HAP-1 (cell line): ENCODE results near the gene PTPRN2.
"Not testable (repeated sequence)": the region's sequence is repeated elsewhere in the genome, so short reads cannot be mapped to it uniquely, and the experiment has no call there.

Experiments used
- DNase-seq, 2 experiments: peaks; one replicate each; pipeline ENCODE4 v3.0.0-alpha.2; 2016 to 2020; ENCODE audit warnings: low spot score in 2 of 2
- H3K27me3 ChIP-seq: fragments of 250-450 bp; sonication (Bioruptor Pico); 2 replicates; pipeline ENCODE4 v1.5.1; 2020; ENCODE audit warnings: low read depth, mild to moderate bottlenecking, moderate library complexity
- H3K36me3 ChIP-seq: fragments of 250-450 bp; sonication (Bioruptor Pico); replicated peaks from 2 replicates; pipeline ENCODE4 v1.5.1; 2020; ENCODE audit warnings: mild to moderate bottlenecking
- H3K4me1 ChIP-seq: fragments of 250-450 bp; sonication (Bioruptor Pico); 2 replicates; pipeline ENCODE4 v1.5.1; 2020; ENCODE audit warnings: mild to moderate bottlenecking
- H3K4me3 ChIP-seq: fragments of 250-450 bp; sonication (Bioruptor Pico); 2 replicates; pipeline ENCODE4 v1.5.1; 2020; ENCODE audit warnings: mild to moderate bottlenecking, moderate library complexity
- H3K9me3 ChIP-seq: fragments of 250-450 bp; sonication (Bioruptor Pico); 2 replicates; pipeline ENCODE4 v1.5.1; 2020; ENCODE audit warnings: mild to moderate bottlenecking, moderate library complexity
- in situ Hi-C: fragments of 300-500 bp; cut with MboI; formaldehyde crosslinking; loops from 3 replicates; pipeline ENCODE4 v1.14.3; 2020; ENCODE audit warnings: low sequenced_read_pairs, inconsistent platforms, mixed read lengths

The PTPRN2 gene

DNA sequence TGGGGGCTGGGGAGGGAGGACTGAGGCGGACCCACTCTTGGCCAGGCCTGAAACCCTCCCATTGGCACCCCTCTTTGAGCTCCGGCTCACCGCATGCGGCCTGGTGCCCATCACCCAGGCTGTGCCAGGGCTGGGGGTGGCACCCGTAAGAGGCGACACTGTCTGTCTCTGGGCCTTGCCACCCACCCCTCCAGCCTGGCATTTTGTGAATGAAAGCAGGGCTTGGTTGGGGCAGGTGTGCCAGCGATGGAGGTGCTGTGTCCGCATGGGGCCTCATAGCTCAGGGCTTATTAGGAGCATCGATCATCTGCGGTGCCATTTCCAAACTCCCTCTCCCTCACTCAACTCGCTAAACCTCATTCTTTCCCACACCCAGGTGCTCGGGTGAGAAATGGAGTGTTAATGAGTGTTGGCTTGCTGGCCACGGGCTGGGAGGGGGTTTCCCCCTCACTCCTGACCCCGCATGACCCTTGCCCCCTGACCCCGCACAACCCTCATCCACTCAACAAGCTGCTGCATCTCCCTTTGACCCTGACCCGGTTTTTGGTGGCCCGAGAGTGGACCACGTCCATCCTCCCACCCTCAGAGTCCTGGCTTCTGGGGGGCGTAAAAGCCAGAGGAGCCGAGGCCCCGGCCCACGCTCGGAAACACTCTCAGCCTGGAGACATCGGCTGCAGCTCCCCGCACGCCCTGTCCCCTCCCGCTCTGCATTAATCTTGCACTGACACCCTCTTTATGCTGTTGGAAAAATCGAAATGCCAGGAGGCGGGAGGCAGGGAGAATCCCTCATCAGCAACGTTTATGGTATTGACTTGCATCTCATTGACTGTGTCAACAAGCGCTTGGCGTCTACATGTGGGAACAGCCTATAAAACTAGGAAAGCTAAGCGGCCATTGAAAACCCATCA, 1089.6 kb downstream of the PTPRN2 start:
- Histone ChIP-seq H3K27me3 (no peaks in the 10 kb centered on the region), H3K4me1 (no peaks in the 10 kb centered on the region), H3K36me3 (no peaks in the 10 kb centered on the region), H3K4me3 (no peak overlapping the region), H3K9me3 (no peaks in the 10 kb centered on the region)
- DNase-seq, result no peak
- in situ Hi-C loops, result no loop called here

GRCh38 chr7:157497367-157497743, 1090.3 kb downstream of the PTPRN2 start:
- H3K9me3 ChIP-seq, result no peaks in the 10 kb centered on the region
- no peaks in the 10 kb centered on the region for H3K27me3 ChIP-seq
- H3K4me3 ChIP-seq, result no peak overlapping the region
- in situ Hi-C loops, result no loop called here
- no peaks in the 10 kb centered on the region for H3K4me1 ChIP-seq
- no peak for DNase-seq
- H3K36me3 ChIP-seq, result no peaks in the 10 kb centered on the region

- H3K4me3 ChIP-seq, result no peak overlapping the region
- no peaks in the 10 kb centered on the region for H3K4me1 ChIP-seq
- no peaks in the 10 kb centered on the region for H3K9me3 ChIP-seq
- H3K36me3 ChIP-seq, result no peaks in the 10 kb centered on the region
- in situ Hi-C loops, result no loop called here
- DNase-seq, result no peak
- no peaks in the 10 kb centered on the region for H3K27me3 ChIP-seq
These were observed 1091.0 kb downstream of the PTPRN2 start for GRCh38 chr7:157496416-157497275.

GRCh38 chr7:157495594-157495993, 1092.0 kb downstream of the PTPRN2 start:
- in situ Hi-C loops, result no loop called here
- no peaks in the 10 kb centered on the region for H3K9me3 ChIP-seq
- H3K36me3 ChIP-seq, result no peaks in the 10 kb centered on the region
- H3K4me3 ChIP-seq, result no peak overlapping the region
- H3K27me3 ChIP-seq, result no peaks in the 10 kb centered on the region
- no peaks in the 10 kb centered on the region for H3K4me1 ChIP-seq
- DNase-seq, result no peak

GRCh38 chr7:157495177-157495553, 1092.5 kb downstream of the PTPRN2 start:
- no peaks in the 10 kb centered on the region for H3K4me1 ChIP-seq
- DNase-seq, result no peak
- in situ Hi-C loops, result no loop called here
- no peaks in the 10 kb centered on the region for H3K27me3 ChIP-seq
- H3K4me3 ChIP-seq, result no peak overlapping the region
- no peaks in the 10 kb centered on the region for H3K9me3 ChIP-seq
- H3K36me3 ChIP-seq, result no peaks in the 10 kb centered on the region

DNA sequence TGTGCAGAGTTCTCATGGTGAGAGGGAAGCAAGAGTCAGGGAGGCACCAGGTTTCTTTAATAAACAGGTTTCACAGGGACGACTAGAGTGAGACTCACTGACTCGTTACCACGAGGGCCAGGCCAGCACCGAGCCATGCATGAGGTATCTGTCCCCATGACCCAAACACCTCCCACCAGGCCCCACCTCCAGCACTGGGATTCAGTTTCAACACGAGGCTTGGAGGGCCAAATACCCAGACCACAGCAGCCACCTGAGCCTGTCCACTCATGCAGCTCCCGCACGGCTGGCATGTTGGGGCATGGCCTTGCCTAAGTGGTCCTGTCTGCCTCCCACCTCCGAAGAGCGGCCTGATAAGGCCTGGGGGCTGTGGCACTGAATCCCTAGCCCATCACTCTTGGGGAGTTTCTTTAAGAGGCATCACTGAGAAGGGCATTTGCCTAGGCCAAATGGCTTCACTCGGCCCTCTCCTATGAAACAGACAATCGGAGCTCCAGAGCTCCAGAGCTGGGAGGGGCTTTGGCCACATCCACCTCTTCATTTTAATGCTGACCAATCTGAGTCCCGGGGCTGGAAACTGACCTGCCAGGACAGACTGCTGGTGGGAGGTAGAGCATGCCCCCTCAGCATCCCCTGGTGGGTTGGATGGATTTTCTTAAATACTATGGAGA, 1093.0 kb downstream of the PTPRN2 start:
- DNase-seq, result no peak

GRCh38 chr7:157493776-157494175, 1093.8 kb downstream of the PTPRN2 start:
- Histone ChIP-seq H3K27me3 (no peaks in the 10 kb centered on the region), H3K4me1 (no peaks in the 10 kb centered on the region), H3K4me3 (no peak overlapping the region), H3K9me3 (no peaks in the 10 kb centered on the region), H3K36me3 (no peaks in the 10 kb centered on the region)
- no peak for DNase-seq
- in situ Hi-C loops, result no loop called here

More for the DNA sequence above, 1093.0 kb downstream of the PTPRN2 start:
- no peaks in the 10 kb centered on the region for H3K27me3 ChIP-seq
- no peaks in the 10 kb centered on the region for H3K36me3 ChIP-seq
- no peaks in the 10 kb centered on the region for H3K9me3 ChIP-seq
- H3K4me3 ChIP-seq, result no peak overlapping the region
- H3K4me1 ChIP-seq, result no peaks in the 10 kb centered on the region
- in situ Hi-C loops, result no loop called here

DNA sequence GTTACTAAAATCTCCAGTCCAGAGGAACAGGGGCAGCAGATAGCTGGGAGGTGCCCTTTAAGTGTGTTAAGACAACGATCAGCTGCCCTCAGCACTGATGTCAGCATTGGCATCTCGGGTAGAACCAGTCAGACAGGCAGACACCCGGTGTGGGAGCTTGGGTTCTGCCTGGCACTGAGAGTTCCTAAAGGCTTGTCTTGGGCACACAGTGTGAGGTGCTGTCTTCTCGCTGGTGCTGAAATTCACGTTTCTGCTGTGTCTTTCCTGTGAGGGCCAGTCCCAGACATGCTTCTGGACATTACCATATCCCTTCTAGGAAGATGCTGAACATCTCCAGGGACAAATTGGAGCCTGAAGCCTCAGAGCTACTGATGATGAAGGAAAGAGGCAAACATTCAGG, 1094.6 kb downstream of the PTPRN2 start:
- Histone ChIP-seq H3K36me3 (no peaks in the 10 kb centered on the region), H3K27me3 (no peaks in the 10 kb centered on the region), H3K4me1 (no peaks in the 10 kb centered on the region), H3K9me3 (no peaks in the 10 kb centered on the region), H3K4me3 (no peak overlapping the region)
- in situ Hi-C loops, result no loop called here
- no peak for DNase-seq

DNA sequence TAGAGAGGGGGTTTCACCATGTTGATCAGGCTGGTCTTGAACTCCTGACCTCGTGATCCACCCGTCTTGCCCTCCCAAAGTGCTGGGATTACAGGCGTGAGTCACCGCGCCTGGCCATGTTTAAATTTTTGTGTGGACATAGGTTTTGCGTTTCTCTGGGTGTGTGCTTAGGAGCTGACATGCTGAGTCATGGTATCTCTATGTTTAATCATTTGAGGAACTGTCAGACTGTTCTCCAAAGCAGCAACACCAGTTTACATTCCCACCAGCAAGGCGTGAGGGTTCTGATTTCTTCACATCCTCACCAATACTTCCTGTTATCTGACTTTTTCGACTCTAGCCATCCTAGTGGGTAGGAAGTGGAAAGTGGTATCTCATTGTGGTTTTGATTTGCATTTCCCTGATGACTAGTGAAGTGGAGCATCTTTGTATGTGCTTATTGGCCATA, 1097.1 kb downstream of the PTPRN2 start:
- Histone ChIP-seq H3K4me1 (no peaks in the 10 kb centered on the region), H3K27me3 (no peaks in the 10 kb centered on the region), H3K4me3 (no peak overlapping the region), H3K36me3 (no peaks in the 10 kb centered on the region), H3K9me3 (no peaks in the 10 kb centered on the region)
- no peak for DNase-seq
- in situ Hi-C loops, result no loop called here

GRCh38 chr7:157489870-157490269, 1097.8 kb downstream of the PTPRN2 start:
- H3K9me3 ChIP-seq, H3K4me3 ChIP-seq, H3K4me1 ChIP-seq, H3K36me3 ChIP-seq, DNase-seq, H3K27me3 ChIP-seq, in situ Hi-C loops: not testable (repeated sequence)
